GM19025 (cell line): ENCODE results near the gene TMEM9.

ENCODE experiments used
- ATAC-seq: cut with Tn5 transposase; IDR thresholded peaks from one replicate; pipeline ENCODE4 v1.9.1; 2021; ENCODE audit warnings: mild to moderate bottlenecking, low read depth, moderate library complexity; ENCODE audit not compliant: unreplicated experiment

The TMEM9 gene

DNA sequence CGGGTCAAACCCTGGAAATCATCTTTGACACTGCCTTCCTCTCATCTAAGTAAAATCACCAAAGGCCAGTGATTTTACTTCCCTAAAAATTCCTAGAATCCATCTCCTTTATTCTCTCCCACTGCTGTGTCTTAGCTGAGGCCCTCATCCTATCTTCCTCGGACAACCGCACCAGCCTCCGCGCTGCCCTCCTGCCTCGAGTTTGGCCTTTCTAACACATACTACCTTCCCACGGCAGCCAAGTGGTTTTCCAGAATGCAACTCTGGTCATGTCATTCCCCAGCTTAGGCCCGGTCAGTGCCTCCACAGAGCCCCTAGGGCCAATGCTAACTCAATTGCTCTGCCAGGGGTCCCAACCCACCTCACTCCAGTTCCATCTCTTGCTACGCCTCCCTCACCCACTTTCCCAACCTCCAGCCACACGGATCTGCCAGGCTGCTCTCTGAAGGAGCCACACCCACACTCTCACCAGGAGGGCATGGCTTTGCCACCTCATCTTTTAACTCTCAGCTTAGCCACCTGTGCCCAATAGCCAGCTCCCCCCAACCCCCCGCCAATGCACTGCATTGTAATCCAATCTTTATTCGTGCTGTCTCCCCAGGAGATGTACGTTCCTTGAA, 6.8 kb downstream of the TMEM9 start:
- no peak for ATAC-seq

DNA sequence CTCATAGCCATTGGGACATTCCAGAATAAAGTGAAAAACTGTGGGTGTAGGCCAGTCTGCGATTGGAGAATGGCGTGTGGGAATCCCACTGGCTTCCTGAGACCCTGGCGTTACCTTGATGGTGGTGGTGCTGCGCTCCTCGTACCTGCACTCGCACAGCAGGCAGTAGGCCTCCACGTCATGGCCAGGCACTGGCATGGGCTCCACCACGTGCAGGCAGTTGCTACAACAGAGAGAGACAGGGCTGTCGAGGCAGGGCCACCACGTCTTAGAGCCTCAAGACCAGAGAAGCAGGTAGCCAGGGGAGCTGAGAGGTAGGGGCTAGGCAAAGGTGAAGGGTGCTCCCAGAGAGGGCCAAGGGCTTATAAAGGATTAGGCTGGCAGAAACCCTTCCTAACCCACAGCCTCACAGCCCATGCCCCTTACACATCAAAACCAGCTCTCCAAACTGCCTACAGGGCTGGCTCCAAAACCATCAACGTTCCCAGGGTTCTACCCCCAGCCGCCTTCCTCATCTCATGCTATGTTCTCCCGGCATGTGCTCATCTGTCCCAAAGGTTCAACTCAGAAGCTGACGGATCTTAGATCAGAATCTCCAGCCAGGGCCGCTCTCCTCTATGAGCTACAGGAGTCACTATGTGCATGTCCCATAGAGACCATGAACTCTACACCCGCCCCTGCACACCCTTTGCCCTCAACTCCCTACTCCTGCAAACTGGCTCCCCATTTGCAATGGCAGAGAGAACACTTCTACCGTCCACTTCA, 7.5 kb downstream of the TMEM9 start:
- ATAC-seq: no peak

GRCh38 chr1:201145816-201146215, 8.5 kb downstream of the TMEM9 start:
- ATAC-seq: no peak

- ATAC-seq: no peak
Observed at GRCh38 chr1:201145132-201145531, 9.1 kb downstream of the TMEM9 start.

GRCh38 chr1:201144701-201145100, 9.6 kb downstream of the TMEM9 start:
- ATAC-seq: no peak

DNA sequence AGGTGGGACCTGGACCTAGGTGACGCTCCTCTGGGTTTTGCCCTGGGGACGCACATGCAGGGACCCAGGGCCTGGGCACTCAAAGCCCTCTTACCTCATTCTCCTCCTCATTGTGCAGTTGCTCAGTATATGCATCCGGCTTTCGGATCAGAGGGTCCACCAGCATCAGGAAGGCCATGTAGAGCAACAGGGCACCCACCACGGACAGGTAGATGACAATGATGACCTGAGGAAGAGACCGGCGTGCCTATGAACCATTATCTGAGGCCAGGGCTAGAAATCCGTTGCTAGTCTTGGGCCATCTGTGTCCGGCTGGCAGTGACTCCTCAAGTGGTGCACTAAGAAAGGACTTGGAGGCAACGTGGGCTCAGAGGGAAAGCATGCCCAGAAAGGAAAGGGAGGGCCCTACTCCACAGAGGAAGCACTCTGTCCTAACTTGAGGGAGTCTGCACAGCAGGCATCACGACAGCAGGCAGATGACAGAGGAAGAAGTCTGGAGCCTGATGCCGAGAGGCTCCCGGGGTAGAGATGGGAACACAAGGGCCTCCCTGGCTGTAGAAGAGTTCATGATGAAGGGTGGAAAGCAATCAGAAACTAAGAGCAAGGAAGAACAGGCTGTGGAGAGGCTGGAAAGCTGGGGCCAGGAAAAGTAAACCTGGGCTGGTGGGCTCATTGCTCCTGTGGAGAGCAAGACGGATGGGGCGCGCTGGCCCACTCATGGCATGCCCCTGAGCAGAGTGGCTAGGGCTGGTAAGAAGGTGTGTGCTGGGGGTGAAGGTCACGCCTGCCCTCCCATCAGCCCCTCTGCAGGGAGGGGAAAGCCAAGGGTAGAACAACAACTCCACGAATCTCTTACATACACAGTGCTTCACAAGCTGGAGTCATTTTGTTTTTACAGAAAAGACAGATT, 10.3 kb downstream of the TMEM9 start:
- no peak for ATAC-seq

GRCh38 chr1:201142849-201143725, 11.2 kb downstream of the TMEM9 start:
- ATAC-seq: no peak

DNA sequence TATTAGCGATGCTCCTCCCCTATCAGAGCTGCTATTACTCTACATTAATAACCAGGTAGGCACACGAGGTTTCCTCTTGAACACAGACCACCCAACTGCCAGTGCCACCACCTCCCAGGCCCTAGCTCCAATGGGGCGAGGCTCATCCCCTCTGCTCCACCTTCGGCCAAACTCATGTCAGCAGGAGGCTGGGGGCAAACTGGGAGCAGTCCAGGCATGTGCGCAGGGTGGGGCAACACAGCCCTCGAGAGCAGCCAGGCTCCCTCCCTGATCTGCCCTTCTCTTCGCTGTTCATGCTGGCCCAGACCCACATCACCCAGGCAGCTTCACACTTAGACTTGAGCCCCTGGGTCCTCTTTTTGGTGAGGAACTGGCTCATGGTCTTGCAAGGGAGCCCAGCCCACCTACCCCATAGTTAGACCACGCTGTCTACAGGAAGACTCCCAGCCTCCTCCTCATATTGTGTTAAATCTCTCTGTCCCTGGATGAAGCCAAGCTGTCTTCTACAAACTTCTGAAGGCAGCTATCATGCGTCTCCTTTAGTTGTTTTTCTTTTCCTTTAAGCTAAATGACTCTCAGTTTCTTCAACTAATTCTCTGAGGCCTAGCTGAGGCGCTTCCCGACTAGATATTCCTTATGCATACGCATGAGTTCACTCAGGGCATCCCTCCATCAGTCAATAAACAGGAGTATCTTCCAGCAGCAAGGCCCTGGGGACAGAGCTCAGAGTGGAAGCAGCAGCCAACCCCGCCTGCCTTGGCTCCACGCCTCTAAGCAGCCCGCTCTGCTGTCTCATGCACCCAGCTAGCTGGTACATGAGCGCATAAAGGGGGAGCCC, 12.0 kb downstream of the TMEM9 start:
- no peak for ATAC-seq

GRCh38 chr1:201141418-201141817, 12.9 kb downstream of the TMEM9 start:
- ATAC-seq: no peak

DNA sequence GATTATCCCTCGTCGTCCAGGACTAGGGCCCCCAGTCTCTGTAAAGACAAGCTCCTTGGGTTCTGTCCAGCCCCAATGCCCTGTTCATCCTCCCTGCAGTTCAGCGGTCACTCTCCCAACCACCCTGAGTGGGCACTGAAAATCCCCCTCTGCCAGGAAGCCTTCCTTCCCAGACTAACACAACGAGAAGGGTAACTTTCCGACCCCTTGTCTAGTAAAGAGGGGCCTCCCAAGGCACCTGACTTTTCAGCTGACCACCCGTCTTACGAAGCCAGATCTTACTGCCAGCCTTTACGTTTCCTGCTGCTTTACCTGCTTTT, 13.4 kb downstream of the TMEM9 start:
- ATAC-seq: no peak

DNA sequence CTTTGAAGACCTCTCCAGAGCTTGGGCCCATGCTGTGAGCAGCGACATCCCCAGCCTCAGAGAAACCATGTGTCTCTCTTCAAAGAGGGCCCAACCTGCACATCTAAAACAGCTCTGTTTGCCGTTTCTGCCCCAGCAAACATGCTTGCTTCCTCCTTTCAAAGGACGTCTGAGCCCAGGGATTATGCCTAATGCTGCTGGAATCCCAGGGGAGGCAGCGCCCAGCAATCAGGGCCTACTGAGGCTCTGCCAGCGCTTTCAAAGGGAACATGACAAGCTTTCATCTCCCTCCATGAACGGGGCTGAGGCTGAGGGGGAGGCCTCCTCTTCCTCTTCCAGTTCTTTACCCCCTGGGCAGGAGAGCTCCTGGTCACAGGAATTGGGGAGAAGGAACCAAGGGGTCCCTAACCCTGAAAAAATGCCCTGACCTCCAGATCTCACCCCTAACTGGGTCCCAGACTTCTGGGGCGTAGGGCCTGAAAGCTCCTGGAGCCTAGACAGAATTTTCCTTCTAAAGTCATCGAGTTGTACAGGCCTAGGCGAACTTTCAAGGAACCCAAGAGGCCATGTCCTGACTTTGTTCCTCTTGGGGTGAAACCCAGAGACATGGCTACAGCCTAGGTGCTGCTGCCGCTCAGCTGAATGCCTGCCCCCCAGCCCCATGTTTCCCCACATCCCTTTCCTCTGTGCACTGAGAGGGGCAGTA, 13.9 kb downstream of the TMEM9 start:
- ATAC-seq: no peak

DNA sequence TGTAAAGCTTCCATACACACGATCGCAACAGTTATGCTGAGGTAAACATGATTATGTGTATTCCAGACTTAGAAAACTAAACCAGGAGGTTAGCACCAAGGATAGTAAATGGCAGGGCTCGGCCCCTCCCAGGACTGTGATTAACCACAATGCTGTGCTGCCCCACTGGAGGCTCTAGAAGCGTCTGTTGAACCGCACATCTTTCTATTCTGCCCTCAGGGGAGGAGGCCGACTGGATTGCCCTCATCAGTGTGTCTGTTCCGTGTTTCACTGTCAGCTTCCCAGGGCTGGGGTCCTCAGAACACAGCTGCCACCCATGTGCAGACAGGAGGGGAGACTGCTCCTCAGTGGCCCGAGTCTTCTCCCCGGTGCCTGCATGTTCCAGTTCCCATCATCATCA, 14.5 kb downstream of the TMEM9 start:
- ATAC-seq: no peak

DNA sequence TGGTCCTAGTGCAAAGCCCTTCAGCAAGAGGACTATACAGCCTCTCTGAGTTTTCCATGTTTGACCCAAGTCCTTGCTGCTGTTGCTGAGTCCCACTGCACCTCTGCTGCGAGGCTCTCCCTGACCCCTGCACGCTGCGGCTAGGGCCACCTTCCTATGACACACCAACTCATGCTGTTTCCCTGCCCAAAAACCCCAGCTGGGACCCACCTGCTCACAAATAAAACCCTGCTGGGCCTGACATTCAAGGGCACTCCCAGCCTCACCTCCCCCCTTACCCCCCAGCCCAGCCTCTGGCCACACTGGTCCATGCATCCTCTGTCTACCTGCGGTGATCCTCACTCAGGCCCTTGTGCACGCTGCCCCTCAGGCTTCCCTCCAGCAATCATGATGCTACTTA, 15.0 kb downstream of the TMEM9 start:
- no peak for ATAC-seq

DNA sequence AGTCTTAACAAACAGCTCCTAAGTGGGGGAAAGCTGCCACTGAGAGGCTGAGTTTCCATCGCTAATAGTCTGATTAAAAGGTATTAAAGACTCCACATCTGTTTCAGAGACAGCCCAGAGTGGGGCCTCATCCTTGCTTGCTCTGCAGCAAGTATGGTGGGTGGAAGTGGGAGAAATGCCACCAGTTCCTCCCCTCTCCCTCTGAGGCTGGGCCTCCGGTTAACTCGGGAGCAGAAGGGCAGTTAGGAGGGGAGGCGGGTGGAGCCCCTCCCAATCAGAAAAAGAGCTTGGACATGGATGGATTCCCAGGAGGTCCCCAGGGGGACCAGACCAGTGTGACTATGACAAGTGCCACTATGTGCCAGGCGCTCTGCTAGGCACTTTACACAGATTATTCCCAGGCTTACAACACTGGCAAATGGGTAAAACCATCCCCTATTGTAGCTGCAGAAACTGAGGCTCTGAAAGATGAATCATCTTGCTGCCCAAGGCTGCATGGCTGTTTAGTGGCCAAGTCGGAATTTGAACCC, 15.9 kb downstream of the TMEM9 start:
- ATAC-seq: no peak

- no peak for ATAC-seq
Observed at GRCh38 chr1:201137579-201138310, 16.5 kb downstream of the TMEM9 start.

- ATAC-seq: no peak
Observed at GRCh38 chr1:201137024-201137392, 17.3 kb downstream of the TMEM9 start.

- no peak for ATAC-seq
Observed at GRCh38 chr1:201136355-201137023, 17.8 kb downstream of the TMEM9 start.

GRCh38 chr1:201134405-201134804, 19.9 kb downstream of the TMEM9 start:
- no peak for ATAC-seq
